Skeletal muscle satellite cell (primary cell): ENCODE results near the gene SBF1.

ENCODE experiments used
- H3K27me3 ChIP-seq: 2 replicates; pipeline ENCODE4 v1.7.0; 2013; ENCODE audit warnings: low read length; ENCODE audit not compliant: control insufficient read depth, insufficient read depth
- H3K36me3 ChIP-seq: 2 replicates; pipeline ENCODE4 v1.7.0; 2013; ENCODE audit warnings: mild to moderate bottlenecking, control low read depth, low read length; ENCODE audit not compliant: insufficient read depth
- H3K4me1 ChIP-seq: 2 replicates; pipeline ENCODE4 v1.7.0; 2013; ENCODE audit warnings: low read length; ENCODE audit not compliant: control insufficient read depth, insufficient read depth
- H3K4me2 ChIP-seq: 2 replicates; pipeline ENCODE4 v1.7.0; 2013; ENCODE audit warnings: mild to moderate bottlenecking, low read length
- H3K4me3 ChIP-seq: 2 replicates; pipeline ENCODE4 v1.7.0; 2013; ENCODE audit warnings: low read length
- H3K9ac ChIP-seq: 2 replicates; pipeline ENCODE4 v1.7.0; 2013; ENCODE audit warnings: mild to moderate bottlenecking, low read depth, low read length, moderate library complexity
- H3K9me3 ChIP-seq: replicated peaks from 2 replicates; pipeline ENCODE4 v1.7.0; 2013; ENCODE audit warnings: mild to moderate bottlenecking, control low read depth, low read length

The SBF1 gene

GRCh38 chr22:50504369-50505211 lies 29.8 kb upstream of the SBF1 start:
- Histone ChIP-seq H3K4me2 (no peak overlapping the region), H3K9me3 (no peaks in the 10 kb centered on the region)

GRCh38 chr22:50503475-50504145 lies 28.8 kb upstream of the SBF1 start:
- Histone ChIP-seq H3K9ac (no peak overlapping the region), H3K4me1 (peaks cover 7% of the 10 kb centered on the region), H3K36me3 (peaks cover 28% of the 10 kb centered on the region), H3K4me3 (no peak overlapping the region), H3K4me2 (no peak overlapping the region), H3K9me3 (no peaks in the 10 kb centered on the region), H3K27me3 (no peaks in the 10 kb centered on the region)

More at GRCh38 chr22:50504369-50505211, 29.8 kb upstream of the SBF1 start:
- peaks cover 28% of the 10 kb centered on the region for H3K36me3 ChIP-seq
- H3K9ac ChIP-seq, result no peak overlapping the region
- H3K4me3 ChIP-seq, result no peak overlapping the region
- H3K27me3 ChIP-seq, result no peaks in the 10 kb centered on the region
- peaks cover 17% of the 10 kb centered on the region for H3K4me1 ChIP-seq

- H3K4me3 ChIP-seq, result no peak overlapping the region
- H3K9ac ChIP-seq, result no peak overlapping the region
- H3K4me2 ChIP-seq, result no peak overlapping the region
- peaks cover 6% of the 10 kb centered on the region for H3K4me1 ChIP-seq
- H3K9me3 ChIP-seq, result no peaks in the 10 kb centered on the region
- H3K36me3 ChIP-seq, result peaks cover 28% of the 10 kb centered on the region
- no peaks in the 10 kb centered on the region for H3K27me3 ChIP-seq
Measured at GRCh38 chr22:50502628-50503474, 28.0 kb upstream of the SBF1 start.

GRCh38 chr22:50502096-50502495 lies 27.3 kb upstream of the SBF1 start:
- Histone ChIP-seq H3K9ac (no peak overlapping the region), H3K9me3 (no peaks in the 10 kb centered on the region), H3K4me3 (no peak overlapping the region), H3K27me3 (no peaks in the 10 kb centered on the region), H3K4me1 (peaks cover 6% of the 10 kb centered on the region), H3K4me2 (no peak overlapping the region), H3K36me3 (peaks cover 28% of the 10 kb centered on the region)

GRCh38 chr22:50500452-50500851 lies 25.6 kb upstream of the SBF1 start:
- H3K4me2 ChIP-seq, result no peak overlapping the region
- no peaks in the 10 kb centered on the region for H3K27me3 ChIP-seq
- no peaks in the 10 kb centered on the region for H3K4me1 ChIP-seq
- H3K36me3 ChIP-seq, result peaks cover 23% of the 10 kb centered on the region
- no peak overlapping the region for H3K4me3 ChIP-seq
- H3K9me3 ChIP-seq, result no peaks in the 10 kb centered on the region
- no peak overlapping the region for H3K9ac ChIP-seq

- Histone ChIP-seq H3K4me2 (no peak overlapping the region), H3K9ac (no peak overlapping the region), H3K4me3 (no peak overlapping the region), H3K4me1 (no peaks in the 10 kb centered on the region), H3K27me3 (no peaks in the 10 kb centered on the region), H3K9me3 (no peaks in the 10 kb centered on the region), H3K36me3 (peaks cover 14% of the 10 kb centered on the region)
Measured at GRCh38 chr22:50498322-50498890, 23.6 kb upstream of the SBF1 start.

- no peak overlapping the region for H3K9ac ChIP-seq
- peaks cover 4% of the 10 kb centered on the region for H3K36me3 ChIP-seq
- no peaks in the 10 kb centered on the region for H3K27me3 ChIP-seq
- no peak overlapping the region for H3K4me3 ChIP-seq
- no peaks in the 10 kb centered on the region for H3K9me3 ChIP-seq
- H3K4me1 ChIP-seq, result no peaks in the 10 kb centered on the region
- no peak overlapping the region for H3K4me2 ChIP-seq
Measured at GRCh38 chr22:50497093-50497492, 22.3 kb upstream of the SBF1 start.

- H3K9ac ChIP-seq, result no peak overlapping the region
- H3K9me3 ChIP-seq, result no peaks in the 10 kb centered on the region
- H3K4me2 ChIP-seq, result no peak overlapping the region
- peaks cover 7% of the 10 kb centered on the region for H3K27me3 ChIP-seq
- no peaks in the 10 kb centered on the region for H3K4me1 ChIP-seq
- no peaks in the 10 kb centered on the region for H3K36me3 ChIP-seq
- no peak overlapping the region for H3K4me3 ChIP-seq
Measured at GRCh38 chr22:50490531-50491308, 15.9 kb upstream of the SBF1 start.

GRCh38 chr22:50489363-50490243 lies 14.8 kb upstream of the SBF1 start:
- Histone ChIP-seq H3K36me3 (no peaks in the 10 kb centered on the region), H3K4me1 (no peaks in the 10 kb centered on the region), H3K9ac (no peak overlapping the region), H3K27me3 (peaks cover 7% of the 10 kb centered on the region), H3K4me2 (no peak overlapping the region), H3K4me3 (no peak overlapping the region), H3K9me3 (no peaks in the 10 kb centered on the region)

- Histone ChIP-seq H3K4me2 (no peak overlapping the region), H3K9me3 (no peaks in the 10 kb centered on the region), H3K4me1 (no peaks in the 10 kb centered on the region), H3K4me3 (no peak overlapping the region), H3K9ac (no peak overlapping the region), H3K36me3 (no peaks in the 10 kb centered on the region), H3K27me3 (peaks cover 7% of the 10 kb centered on the region)
Measured at GRCh38 chr22:50488886-50489285, 14.1 kb upstream of the SBF1 start.
